Stimulated activated CD4-positive, alpha-beta T cell treated with anti-CD3 and anti-CD28 coated beads, Interleukin-1b, Interleukin-23, amount 100 ng/mL, for 48 hours (primary cell): ENCODE measurements around the gene PRDM13.
"Not testable (repeated sequence)": the region's sequence is repeated elsewhere in the genome, so short reads cannot be mapped to it uniquely, and the experiment has no call there.

Source experiments
- DNase-seq: peaks from one replicate; pipeline ENCODE4 v3.0.0-alpha.2; 2020

Gene PRDM13

DNA sequence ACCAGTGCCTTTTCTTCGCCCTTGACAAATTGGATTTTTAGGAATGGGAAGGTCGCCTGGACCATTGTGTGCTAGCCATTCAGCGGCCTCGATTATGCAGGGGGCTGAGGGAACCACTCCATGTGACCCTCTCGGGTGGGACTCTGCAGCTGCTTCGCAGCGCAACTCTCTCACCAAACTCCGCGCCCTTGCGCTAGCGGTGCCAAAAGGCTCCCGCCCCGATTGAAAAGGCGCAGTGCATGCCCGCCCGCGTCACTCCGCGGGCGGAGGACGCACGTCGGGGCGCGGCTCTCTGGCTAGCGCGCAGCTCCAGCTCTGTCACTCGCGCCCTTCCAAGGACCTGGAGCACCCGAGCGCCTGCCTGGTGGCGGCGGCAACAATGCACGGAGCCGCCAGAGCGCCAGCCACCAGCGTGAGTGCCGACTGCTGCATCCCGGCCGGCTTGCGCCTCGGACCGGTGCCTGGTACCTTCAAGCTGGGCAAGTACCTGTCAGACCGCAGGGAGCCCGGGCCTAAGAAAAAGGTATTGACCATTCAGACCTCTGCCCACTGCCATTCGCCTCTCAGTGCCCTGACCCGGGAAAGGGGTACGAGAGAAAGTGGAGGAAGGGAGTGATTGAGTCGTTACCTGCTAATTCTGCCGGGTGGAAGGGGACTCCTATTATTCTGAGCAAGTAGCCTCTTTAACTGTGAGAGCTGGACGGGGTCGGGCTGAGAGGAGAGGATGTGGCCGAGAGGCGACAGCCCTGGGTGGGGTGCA is at the start of gene PRDM13:
PRDM13 (plus strand) TSS at position 178 of the 760 bp plus-strand sequence; CDS start at position 380, 202 bp downstream.
- no peak for DNase-seq

DNA sequence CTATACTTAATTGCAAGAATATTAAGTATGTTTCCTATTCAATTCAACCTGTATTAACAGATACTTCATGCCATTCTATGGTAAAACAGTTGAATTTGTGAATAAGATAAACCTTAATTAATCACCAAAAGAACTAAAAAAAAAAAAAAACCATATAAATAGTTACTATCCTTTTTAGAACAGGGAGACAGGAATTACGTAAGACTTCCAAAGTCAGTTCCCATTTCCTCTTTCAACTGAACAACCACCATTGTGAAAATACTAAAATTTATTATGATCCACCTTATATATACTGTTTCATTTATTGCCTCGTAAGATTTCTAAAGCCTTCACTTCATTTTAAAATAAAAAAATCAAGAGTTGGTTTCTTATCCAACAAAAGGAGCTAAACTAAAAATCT is 47.6 kb upstream of the PRDM13 start:
- no peak for DNase-seq

DNA sequence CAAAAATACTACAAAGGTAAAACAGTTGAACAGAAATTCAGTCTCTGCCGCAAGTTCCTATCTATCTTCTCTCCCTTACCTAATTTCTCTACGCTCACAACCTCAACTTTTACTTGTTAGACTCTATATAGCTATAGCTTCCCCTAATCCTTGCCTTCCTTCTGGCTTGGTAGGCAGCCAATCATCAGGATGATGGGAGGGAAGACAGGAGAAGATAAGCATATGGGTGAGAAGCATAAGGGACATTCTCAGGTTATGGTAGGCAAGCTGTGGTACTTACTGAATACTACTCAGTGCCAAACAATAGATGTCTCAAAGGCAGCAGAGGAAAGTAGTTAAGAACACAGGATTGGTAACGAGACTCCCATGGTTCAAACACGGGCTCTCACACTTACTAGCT is 46.0 kb upstream of the PRDM13 start:
- DNase-seq, result no peak

DNA sequence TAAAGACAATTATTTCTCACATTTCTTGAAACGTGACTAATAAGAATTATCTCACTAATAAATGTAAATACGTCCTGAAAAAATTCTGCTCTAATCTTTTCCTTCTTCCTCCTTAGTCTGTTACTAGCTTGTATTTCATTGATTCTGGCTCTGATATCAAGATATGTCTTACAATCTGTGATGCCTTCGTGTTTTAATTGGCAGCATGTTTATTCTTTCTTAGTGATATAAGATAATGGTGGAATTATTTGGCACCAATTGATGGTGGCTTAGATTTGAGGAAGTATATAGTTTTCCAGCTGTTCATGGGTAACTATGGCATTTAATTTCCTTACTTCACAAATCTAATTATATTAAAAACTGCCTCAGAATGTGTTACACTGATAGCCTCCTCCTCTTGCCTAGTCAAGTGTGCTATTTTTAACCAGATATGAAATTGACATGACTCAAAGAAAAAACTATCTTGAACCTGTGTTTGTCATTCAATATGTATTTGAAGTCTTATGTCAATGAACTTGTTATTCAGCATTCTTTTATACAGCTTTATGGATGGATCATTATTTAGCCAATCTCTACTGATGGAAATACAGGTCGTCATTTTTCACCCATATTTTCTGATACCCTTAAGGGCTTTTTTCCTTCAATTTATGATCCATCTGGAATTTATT is 43.4 kb upstream of the PRDM13 start:
- DNase-seq, result no peak

DNA sequence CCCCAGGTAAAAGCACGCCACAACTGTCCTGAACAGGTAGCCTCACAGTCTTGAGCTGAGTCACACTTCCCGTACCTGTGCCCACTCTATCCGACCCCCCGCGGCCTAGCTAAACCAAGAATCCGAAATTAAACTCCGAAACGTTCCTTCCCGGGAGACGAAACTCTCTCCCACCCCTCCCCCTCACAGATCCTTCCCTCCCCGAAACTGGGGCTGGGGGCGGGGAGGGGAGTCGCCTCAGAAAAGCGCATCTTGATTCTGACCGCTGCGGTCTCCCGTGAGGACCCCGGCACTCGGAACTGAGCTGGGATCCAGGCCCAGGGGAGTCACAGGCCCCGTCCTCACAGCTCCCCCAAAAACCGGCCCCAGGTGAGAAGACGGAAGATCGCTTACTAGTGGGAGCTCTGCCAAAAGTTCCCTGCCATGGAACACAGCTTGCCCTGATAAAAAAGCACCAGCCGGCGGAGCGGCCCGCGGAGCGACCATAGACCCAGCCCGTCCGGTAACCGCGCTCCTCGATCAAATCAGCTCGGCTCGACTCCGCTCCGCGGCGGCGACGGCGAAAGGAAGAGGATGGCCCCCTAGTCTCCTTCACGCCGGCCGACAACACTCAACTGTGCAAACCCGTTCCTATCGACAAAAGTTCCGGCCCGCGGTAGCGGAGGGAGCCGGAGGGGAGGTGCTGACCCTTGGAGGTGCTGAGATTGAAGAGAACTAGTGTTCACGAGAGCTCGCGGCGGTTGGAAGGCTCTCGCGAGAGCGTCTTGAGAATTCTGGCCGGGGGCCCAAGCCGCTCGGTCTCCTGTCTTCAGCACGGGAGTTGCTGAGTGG is 38.3 kb upstream of the PRDM13 start, which contains the start of gene CCNC:
CCNC (minus strand) TSS at position 558 of the 831 bp plus-strand sequence; CDS start at position 425, 133 bp downstream.
- peak; percentile 96 for DNase-seq

DNA sequence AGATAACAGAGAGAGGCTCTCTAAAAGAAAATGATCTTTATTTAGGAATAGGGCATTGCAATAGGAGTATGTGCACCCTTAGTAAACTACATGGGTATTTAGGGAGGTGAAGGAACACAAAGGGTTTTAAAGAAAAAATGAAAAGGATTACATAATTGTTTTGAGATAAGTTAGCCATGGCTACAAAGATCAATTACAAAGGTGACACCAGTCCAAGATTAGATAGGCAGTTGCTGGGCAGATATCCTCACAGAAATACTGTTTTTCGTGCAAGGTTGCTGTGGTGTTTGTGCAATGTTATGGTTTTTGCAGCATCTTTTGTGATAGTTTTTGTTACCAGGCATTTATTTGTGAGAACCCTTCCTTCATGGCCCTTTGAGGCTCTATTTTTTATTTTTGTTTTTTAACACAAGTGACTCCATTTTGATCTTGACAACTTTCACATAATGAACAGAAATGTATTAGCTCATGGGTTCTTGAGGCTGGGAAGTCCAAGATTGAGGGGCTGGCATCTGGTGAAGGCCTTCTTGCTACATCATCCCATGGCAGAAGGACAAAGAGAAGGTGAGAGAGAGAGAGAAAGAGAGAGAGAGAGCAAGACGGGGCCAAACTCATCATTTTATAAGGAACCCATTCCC is 32.5 kb upstream of the PRDM13 start:
- DNase-seq, result no peak

DNA sequence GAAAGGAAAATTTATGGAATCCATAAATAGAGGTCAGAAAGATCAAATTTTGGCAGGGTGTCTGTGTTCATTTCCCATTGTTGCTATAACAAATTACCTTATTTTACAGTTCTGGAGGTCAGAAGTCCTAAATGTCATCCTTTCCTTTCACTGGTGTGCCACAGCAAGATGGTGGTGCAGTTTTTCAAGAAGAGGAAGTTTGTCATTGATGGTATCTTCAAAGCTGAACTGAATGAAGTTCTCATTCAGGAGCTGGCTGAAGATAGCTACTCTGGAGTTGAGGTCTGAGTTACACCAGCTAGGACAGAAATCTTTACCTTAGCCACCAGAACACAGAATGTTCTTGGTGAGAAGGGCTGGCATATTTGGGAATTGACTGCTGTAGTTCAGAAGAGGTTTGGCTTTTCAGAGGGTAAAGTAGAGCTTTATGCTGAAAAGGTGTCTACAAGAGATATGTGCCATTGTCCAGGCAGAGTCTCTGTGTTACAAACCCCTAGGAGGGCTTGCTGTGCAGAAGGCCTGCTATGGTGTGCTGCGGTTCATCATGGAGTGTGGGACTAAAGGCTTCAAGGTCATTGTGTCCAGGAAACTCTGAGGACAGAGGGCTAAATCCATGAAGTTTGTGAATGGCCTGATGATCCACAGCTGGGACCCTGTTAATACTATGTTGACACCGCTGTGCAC is 30.9 kb upstream of the PRDM13 start:
- DNase-seq, result no peak

DNA sequence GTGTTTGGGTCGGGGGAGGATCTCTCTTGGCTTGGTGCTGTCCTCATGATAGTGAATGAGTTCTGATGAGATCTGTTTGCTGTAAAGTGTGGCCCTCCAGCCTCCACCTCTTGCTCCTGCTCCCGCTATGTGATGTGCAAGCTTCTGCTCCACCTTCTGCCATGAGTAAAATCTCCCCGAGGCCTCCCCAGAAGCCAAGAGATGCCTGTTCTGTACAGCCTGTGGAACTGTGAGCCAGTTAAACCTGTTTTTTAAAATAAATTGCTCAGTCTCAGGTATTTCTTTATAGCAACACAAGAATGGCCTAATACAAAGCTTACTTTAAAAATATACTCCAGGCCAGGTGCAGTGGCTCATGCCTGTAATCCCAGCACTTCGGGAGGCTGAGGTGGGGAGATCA is 26.9 kb upstream of the PRDM13 start:
- no peak for DNase-seq

DNA sequence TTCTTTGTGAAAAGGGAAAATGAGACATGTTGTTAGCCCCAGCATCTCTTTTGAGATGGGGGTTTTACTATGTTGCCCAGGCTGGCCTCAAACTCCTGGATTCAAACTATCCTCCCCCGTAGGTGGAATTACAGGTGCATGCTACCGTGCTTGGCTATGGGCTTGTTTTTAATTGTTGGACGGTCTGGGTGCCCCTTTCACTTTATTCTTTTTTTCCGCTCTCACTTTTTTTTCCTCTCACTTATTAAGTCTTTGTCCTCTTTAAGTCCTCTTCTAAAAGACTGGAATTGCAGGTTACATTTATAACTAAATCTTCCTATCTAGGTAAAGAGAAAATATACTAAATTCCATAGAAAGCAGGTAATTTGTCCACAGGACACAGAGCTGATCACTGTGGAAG is 18.8 kb upstream of the PRDM13 start:
- DNase-seq, result no peak

DNA sequence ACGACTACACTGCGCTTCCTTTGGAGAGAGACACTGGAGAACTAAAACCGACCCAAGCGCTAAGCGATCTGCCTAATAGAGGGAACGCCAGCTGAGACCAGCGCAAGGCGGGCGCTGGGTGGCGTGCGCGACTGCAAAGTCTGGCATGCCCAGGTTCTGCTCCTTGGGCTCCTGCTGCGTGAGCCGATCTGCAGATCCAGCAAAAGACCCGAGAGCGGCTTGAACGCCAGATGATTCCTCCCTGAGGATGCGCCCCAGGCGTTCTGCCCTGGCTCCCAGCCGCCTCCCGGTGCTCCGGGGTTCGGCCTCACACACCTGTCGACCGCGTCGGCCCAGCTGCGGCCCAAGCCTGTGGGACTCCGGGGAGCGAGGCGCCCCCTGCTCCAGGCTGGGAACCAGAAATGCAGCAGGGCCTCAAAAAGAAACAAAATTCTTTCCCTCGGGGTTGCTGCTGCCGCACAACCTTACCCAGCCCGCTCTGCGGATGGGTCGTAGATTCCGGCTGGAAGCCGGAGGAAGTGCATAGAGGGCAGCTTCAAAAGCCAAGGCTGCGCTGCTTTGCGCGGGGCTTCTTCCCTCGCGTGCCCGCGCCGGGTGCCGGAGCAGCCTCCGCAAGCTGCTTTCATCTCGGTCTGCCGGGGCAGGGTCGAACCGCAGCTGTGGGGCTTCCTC is 17.9 kb upstream of the PRDM13 start:
- DNase-seq, result peak; percentile 64

DNA sequence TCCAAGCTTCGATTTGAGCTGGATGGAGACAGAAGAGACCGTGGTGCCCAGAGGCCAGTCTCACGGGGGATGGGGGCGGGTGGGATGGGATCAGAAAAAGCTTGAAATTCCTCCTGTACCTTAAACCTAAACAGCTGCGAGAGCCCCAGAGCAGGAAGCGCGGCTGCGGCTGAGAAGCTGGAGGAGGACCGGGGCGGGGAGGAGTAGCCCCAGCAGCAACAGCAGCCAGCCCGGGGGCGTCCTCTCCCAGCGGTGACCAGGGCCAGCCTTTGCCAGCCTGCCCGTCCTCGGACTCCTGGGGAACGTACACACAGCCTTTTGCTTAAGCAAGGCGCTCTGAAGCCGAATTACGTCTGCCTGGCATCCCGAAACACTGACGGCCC is 17.4 kb upstream of the PRDM13 start:
- no peak for DNase-seq

DNA sequence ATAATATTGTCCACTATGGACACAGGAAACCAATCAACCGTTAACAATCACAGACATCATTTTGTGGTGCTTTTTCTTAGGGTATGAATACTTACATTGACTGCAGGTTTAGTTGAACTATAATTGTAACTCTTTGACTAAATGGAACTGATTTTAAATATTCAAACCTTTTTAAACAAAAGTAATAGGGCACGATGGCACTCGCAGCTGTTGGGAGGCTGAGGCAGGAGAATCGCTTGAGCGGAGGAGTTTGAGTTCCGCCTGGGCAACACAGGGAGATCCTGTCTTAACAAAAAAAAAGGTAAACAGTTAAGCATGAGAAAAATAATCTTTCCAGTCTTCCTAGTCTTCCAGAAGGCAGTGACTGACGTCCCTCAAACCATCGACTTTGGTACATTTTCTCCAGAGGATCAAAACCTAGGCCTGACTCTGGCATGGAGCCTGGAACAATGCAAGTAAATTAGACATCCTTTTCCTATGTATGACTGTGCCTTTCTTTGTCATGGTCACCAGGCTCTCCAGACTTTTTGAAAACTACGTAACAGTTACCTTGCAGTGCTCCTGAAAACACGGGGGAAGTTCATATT is 16.6 kb upstream of the PRDM13 start:
- no peak for DNase-seq

DNA sequence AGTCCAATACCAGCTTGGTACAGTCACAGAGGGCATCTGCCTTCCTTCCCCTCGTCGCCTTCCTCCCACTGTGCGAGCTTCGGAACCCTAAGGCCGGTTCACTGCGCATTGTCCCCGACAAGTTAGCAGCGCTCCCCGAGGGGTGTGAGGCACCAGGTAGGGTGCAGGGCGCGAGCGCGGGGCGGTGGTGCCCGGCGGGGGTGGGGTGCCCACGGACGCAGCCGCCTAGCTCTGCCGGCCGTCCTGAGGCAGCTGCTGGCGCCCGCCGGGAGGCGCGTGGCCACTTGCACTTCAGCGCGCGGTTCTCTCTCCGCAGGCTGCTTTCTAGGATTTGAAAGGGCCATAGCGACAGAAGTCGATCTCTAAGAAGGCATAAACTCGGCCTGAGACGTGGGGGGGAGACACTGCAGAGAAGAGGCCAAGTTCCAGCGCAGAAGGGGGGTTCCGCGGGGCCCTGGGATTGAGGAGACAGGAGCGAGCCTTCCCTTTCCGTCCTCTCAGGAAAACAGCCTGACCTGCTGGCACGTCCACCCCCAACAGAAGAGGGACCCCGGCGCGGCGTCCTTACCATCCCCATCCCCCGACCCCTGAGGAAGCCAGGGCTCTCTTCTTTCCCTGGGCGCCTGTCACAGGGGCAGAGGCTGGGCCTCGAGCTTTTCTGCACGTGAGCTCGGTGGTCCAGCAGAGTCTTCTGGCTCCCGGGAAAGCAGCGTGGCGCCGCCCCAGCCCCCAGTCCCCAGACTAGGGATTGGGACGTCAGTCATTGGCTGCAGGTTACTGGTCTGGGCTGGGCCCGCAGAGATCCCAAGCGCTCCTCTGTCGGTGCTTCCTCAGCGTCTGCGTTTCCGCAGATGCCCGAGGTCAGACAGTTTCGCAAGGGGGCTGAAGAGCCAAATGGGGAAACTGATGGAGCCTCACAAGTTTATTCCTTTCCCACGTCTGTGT is 15.6 kb upstream of the PRDM13 start:
- no peak for DNase-seq

DNA sequence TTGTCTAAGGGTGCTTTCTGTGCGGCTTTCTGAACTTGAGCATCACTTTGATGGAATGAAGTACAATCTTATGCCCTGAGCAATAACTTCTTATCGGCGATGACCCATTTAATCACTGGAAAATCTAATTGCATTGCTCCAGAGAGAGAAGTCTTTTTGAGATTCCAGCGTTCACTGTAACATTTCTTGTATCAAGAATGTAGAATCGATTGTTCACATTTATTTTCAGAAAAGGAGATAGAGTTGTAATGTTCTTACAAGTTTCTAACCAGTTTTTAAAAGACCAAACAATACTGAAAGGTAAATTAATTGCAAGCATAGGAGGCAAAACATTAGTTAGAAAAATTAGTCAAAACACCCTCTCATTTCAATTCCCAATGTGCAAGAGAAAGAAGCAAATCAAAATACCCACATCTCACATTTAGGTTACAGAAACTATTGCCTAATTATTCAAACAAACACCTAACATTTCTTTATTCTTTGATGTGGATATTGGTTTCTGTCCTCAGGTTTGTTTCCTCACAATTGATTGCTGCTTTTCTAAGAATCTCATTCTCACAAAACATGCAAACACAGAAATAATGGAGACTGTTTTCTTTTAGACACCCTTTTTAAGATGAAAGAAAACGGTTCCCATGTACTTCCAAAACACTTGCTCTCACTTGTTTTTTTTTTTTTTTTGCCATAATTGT is 14.8 kb upstream of the PRDM13 start:
- no peak for DNase-seq

DNA sequence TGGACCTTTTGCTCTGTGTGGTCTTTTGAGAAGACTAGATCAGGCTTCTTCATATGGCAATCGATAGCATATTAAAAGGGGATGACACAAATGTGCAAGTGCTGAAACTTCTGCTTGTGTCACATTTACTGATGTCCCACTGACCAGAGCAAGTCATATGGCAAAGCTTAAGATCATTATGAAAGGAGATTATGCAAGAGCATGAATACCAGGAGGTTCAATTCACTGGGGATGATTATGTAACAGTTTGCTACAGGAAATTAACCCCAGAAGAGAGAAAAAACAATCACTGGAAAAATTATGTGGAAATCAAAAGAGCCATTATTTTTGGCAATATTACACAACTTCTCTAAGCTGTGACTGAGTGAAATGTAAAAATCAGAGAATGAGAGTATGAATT is 13.7 kb upstream of the PRDM13 start:
- DNase-seq, result no peak

DNA sequence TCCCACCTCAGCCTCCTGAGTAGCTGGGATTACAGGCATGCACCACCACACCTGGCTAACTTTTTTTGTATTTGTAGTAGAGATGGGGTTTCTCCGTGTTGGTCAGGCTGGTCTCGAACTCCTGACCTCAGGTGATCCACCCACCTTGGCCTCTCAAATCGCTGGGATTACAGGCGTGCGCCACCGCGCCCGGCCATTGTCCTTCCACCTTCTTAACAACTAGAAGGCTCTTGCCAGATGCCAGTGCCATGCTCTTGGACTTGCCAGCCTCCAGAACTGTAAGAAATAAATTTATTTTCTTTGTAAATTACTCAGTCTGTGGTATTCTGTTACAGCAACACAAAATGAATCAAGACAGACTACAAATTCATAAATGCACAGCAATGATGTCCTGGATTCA is 11.9 kb upstream of the PRDM13 start:
- not testable (repeated sequence) for DNase-seq

DNA sequence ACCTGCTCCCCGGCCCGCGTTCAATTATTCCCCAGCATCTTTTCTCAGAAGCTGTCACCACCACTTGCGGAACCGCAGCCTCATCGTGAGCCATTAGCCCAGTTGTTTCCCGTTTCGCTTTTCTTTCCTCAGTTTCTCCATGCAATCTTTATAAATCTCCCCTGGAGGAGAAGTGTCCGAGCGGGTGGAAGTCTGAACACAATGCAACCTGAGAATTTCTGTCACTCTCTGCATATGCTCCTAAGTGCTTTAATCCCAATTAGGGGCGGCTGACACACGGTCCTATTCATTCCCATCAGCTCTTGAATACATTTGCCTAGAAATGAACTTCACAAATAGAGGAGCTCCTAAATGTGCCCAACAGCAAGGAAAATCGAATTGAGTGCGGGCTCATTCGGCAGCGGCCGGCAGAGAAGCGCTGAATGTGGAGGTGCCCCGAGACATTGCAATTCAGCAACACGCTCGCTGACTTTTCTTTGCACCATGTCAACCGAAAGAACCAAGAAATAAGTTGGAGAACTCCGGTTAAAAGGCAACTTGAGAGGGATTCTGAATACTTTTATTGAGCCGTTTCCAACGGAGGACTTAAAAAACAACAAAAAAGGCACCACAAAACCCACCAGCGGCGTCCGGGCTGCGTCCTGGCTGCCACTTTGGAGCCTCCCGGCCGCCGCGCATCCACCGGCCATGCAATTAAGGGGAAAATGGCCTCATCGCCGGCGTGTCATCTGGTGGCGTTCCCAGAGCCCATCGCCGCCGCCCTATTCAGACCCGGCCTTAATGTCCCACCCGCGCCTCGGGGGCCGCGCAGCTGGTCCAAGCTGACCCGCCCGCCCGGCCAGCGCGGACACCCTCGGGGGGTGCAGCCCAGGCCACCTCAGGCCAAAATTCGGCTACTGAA is 3.9 kb upstream of the PRDM13 start:
- DNase-seq, result no peak

DNA sequence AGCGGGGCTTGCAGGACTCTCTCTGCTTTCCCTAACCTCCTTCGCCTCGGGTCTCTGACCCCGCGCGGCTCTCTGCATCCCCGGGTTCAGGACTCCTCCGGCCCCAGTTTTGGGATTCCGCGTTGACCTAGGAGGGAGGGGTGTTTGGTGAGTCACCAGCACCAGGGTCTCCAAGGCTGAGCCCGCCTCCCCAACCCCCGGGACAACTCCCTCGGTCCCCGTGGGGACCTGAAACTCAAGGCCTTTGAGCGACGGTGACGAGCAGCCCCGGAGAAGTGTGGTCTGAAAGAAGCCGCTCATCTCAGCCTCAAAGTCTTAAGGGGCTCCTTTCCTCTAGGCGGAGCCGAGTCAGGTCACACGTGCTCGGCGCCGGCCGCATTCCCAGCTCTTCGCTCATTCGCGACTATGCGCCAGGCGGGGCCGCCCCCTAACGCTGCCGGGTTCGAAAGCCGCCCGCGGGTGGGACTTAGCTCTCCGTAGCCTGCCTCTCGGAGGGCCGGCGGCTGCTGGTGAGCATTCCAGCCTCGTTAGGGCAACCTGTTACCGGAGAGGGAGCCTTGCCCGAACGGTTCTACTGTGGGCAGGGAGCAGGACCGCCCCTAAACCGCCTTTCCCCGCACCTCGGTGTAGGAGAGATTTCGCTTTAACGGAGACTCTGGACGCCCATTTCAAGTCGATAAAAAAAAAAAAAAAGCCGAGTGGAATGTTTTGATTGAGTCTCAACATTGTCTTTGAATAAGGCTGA is 3.0 kb upstream of the PRDM13 start:
- DNase-seq, result peak; percentile 18
